H9 (cell line): ENCODE measurements around the gene CFAP299. TPM values are rescaled to one million over a fixed set of nuclear protein-coding genes. Genes with fewer than 3 reads are reported as not detected.

ENCODE experiments used
- DNase-seq: peaks from one replicate; pipeline ENCODE4 v3.0.0-alpha.2; 2017
- H2AFZ ChIP-seq: one replicate; pipeline ENCODE4 v1.6.1; 2013; ENCODE audit warnings: mild to moderate bottlenecking, low read length, control low read depth, moderate library complexity
- H2AK5ac ChIP-seq: 2 replicates; pipeline ENCODE4 v1.6.1; 2013; ENCODE audit warnings: low read length, control low read depth, mixed read lengths; ENCODE audit not compliant: insufficient read length
- H2BK120ac ChIP-seq: one replicate; pipeline ENCODE4 v1.6.1; 2013; ENCODE audit warnings: low read depth, mild to moderate bottlenecking, low read length, control low read depth, inconsistent platforms; ENCODE audit not compliant: poor library complexity, severe bottlenecking
- H2BK12ac ChIP-seq: 2 replicates; pipeline ENCODE4 v1.6.1; 2013; ENCODE audit warnings: low read length, control low read depth, mixed read lengths, low read depth; ENCODE audit not compliant: insufficient read length
- H2BK15ac ChIP-seq: 2 replicates; pipeline ENCODE4 v1.6.1; 2013; ENCODE audit warnings: low read depth, low read length, control low read depth
- H2BK20ac ChIP-seq: one replicate; pipeline ENCODE4 v1.6.1; 2013; ENCODE audit warnings: low read depth, mild to moderate bottlenecking, low read length, control low read depth, inconsistent platforms; ENCODE audit not compliant: poor library complexity, severe bottlenecking
- H2BK5ac ChIP-seq: 2 replicates; pipeline ENCODE4 v1.6.1; 2013; ENCODE audit warnings: low read length, control low read depth, mixed read lengths; ENCODE audit not compliant: insufficient read length
- H3K14ac ChIP-seq: 2 replicates; pipeline ENCODE4 v1.6.1; 2013; ENCODE audit warnings: low read length, control low read depth; ENCODE audit not compliant: insufficient read depth
- H3K18ac ChIP-seq: 2 replicates; pipeline ENCODE4 v1.6.1; 2013; ENCODE audit warnings: low read depth, mild to moderate bottlenecking, mixed read lengths, low read length, control low read depth; ENCODE audit not compliant: insufficient read length
- H3K23ac ChIP-seq: 2 replicates; pipeline ENCODE4 v1.6.1; 2013; ENCODE audit warnings: low read length, control low read depth, mixed read lengths, low read depth; ENCODE audit not compliant: insufficient read length
- H3K23me2 ChIP-seq: 2 replicates; pipeline ENCODE4 v1.6.1; 2013; ENCODE audit warnings: low read depth, mild to moderate bottlenecking, mixed read lengths, low read length, control low read depth; ENCODE audit not compliant: insufficient read length, poor library complexity, severe bottlenecking
- H3K27ac ChIP-seq: 2 replicates; pipeline ENCODE4 v1.5.1; 2013; ENCODE audit warnings: low read length, control low read depth, mixed read lengths, low read depth; ENCODE audit not compliant: insufficient read length
- H3K27me3 ChIP-seq: 2 replicates; pipeline ENCODE4 v1.6.1; 2013; ENCODE audit warnings: low read length, control low read depth, inconsistent platforms; ENCODE audit not compliant: insufficient read depth
- H3K4ac ChIP-seq: 2 replicates; pipeline ENCODE4 v1.6.1; 2013; ENCODE audit warnings: low read depth, mild to moderate bottlenecking, control low read depth, inconsistent platforms, low read length, moderate library complexity
- H3K4me1 ChIP-seq: 2 replicates; pipeline ENCODE4 v1.6.1; 2013; ENCODE audit warnings: low read length, control low read depth, inconsistent platforms; ENCODE audit not compliant: insufficient read depth
- H3K4me2 ChIP-seq: 2 replicates; pipeline ENCODE4 v1.6.1; 2013; ENCODE audit warnings: low read length, control low read depth, mixed read lengths; ENCODE audit not compliant: insufficient read length, insufficient read depth
- H3K56ac ChIP-seq: 2 replicates; pipeline ENCODE4 v1.6.1; 2013; ENCODE audit warnings: low read depth, mild to moderate bottlenecking, mixed read lengths, low read length, control low read depth; ENCODE audit not compliant: insufficient read length
- H3K79me1 ChIP-seq: 2 replicates; pipeline ENCODE4 v1.6.1; 2013; ENCODE audit warnings: low read depth, mild to moderate bottlenecking, moderate library complexity, low read length, control low read depth, inconsistent platforms; ENCODE audit not compliant: insufficient read depth, poor library complexity, severe bottlenecking
- H3K79me2 ChIP-seq: 2 replicates; pipeline ENCODE4 v1.6.1; 2013; ENCODE audit warnings: low read length, control low read depth, inconsistent platforms; ENCODE audit not compliant: insufficient read depth
- H3K9ac ChIP-seq: 2 replicates; pipeline ENCODE4 v1.6.1; 2013; ENCODE audit warnings: low read length, control low read depth, mixed read lengths; ENCODE audit not compliant: insufficient read length; ENCODE audit errors: extremely low read depth
- H3K9me3 ChIP-seq: one replicate; pipeline ENCODE4 v1.6.1; 2013; ENCODE audit warnings: low read depth, low read length, inconsistent platforms; ENCODE audit not compliant: control insufficient read depth
- H3T11ph ChIP-seq: one replicate; pipeline ENCODE4 v1.6.1; 2013; ENCODE audit warnings: mild to moderate bottlenecking, low read length, control low read depth, inconsistent platforms
- H4K20me1 ChIP-seq: one replicate; pipeline ENCODE4 v1.6.1; 2013; ENCODE audit not compliant: control insufficient read depth, insufficient read length, insufficient read depth
- H4K5ac ChIP-seq: 2 replicates; pipeline ENCODE4 v1.6.1; 2013; ENCODE audit warnings: low read depth, mild to moderate bottlenecking, mixed read lengths, low read length, control low read depth; ENCODE audit not compliant: insufficient read length
- H4K8ac ChIP-seq: replicated peaks from 2 replicates; pipeline ENCODE4 v1.6.1; 2013; ENCODE audit warnings: low read length, control low read depth, mixed read lengths, low read depth; ENCODE audit not compliant: insufficient read length
- H4K91ac ChIP-seq: 2 replicates; pipeline ENCODE4 v1.6.1; 2013; ENCODE audit warnings: low read depth, mild to moderate bottlenecking, moderate library complexity, mixed read lengths, low read length, control low read depth; ENCODE audit not compliant: insufficient read length
- H3K27ac Mint-ChIP-seq, 3 experiments: 2 replicates in 2 of 3; 3 replicates in 1 of 3; pipeline ENCODE4 v1.8.0; 2020 to 2021; ENCODE audit warnings: mixed read lengths in 3 of 3, mild to moderate bottlenecking in 1 of 3, moderate library complexity in 1 of 3
- H3K27me3 Mint-ChIP-seq: 2 replicates; pipeline ENCODE4 v1.8.0; 2021; ENCODE audit warnings: low read depth, mild to moderate bottlenecking, moderate library complexity, mixed read lengths
- H3K36me3 Mint-ChIP-seq, 3 experiments: 2 replicates in 2 of 3; 3 replicates in 1 of 3; pipeline ENCODE4 v1.8.0; 2020 to 2021; ENCODE audit warnings: low read depth in 3 of 3, mixed read lengths in 3 of 3; ENCODE audit not compliant: insufficient read depth in 1 of 3
- H3K4me1 Mint-ChIP-seq, 2 experiments: 2 replicates each; pipeline ENCODE4 v1.8.0; 2020; ENCODE audit warnings: mixed read lengths in 2 of 2
- H3K4me3 Mint-ChIP-seq, 2 experiments: 2 replicates in 1 of 2; 3 replicates in 1 of 2; pipeline ENCODE4 v1.8.0; 2020 to 2021; ENCODE audit warnings: mild to moderate bottlenecking in 2 of 2, mixed read lengths in 2 of 2, moderate library complexity in 1 of 2
- H3K9me3 Mint-ChIP-seq, 2 experiments: 2 replicates in 1 of 2; 3 replicates in 1 of 2; pipeline ENCODE4 v1.8.0; 2020; ENCODE audit warnings: mild to moderate bottlenecking in 2 of 2, mixed read lengths in 2 of 2, moderate library complexity in 1 of 2
- CTCF ChIP-seq: fragments of 200-600 bp; sonication (generic); conservative IDR thresholded peaks from 3 replicates; pipeline ENCODE4 v1.8.0; 2021; ENCODE audit warnings: antibody characterized with exemption, mild to moderate bottlenecking
- WGBS: extraction: QIAGEN DNeasy Blood & Tissue Kit; methylation state at CpG from one replicate; pipeline ENCODE4 v1.1.7; 2013; ENCODE audit warnings: missing lambda C conversion rate, low lambda C conversion rate, mixed read lengths; ENCODE audit not compliant: insufficient read length; ENCODE audit errors: extremely low coverage; 5-methylcytosine and 5-hydroxymethylcytosine counted together
- total RNA-seq: library from RNA; stranded (reverse); gene quantifications from 2 replicates; pipeline ENCODE4 v1.2.1, GENCODE V29; 2021

CFAP299 gene
- total RNA-seq, 1 experiment from 2014 or later = not detected

- no peak overlapping the region for H4K5ac ChIP-seq
- no peak overlapping the region for H2BK5ac ChIP-seq
- H3K23me2 ChIP-seq = no peaks in the 10 kb centered on the region
- no peak overlapping the region for H3T11ph ChIP-seq
- no peak overlapping the region for H2AK5ac ChIP-seq
- H3K9me3 ChIP-seq = no peaks in the 10 kb centered on the region
- H4K20me1 ChIP-seq = no peaks in the 10 kb centered on the region
- no peaks in the 10 kb centered on the region for H3K79me1 ChIP-seq
- no peak overlapping the region for H2BK15ac ChIP-seq
- Mint-ChIP-seq H3K4me3 (no peak overlapping the region), H3K36me3 (no peaks in the 10 kb centered on the region), H3K9me3 (no peaks in the 10 kb centered on the region), H3K4me1 (no peaks in the 10 kb centered on the region), H3K27me3 (no peaks in the 10 kb centered on the region), H3K27ac (no peak overlapping the region)
- H3K56ac ChIP-seq = no peak overlapping the region
- H3K27me3 ChIP-seq = no peaks in the 10 kb centered on the region
- H3K4me1 ChIP-seq = no peaks in the 10 kb centered on the region
- no peaks in the 10 kb centered on the region for H3K79me2 ChIP-seq
- no peak overlapping the region for H2AFZ ChIP-seq
- H2BK12ac ChIP-seq = no peak overlapping the region
- no peak for DNase-seq
- no peak overlapping the region for H3K27ac ChIP-seq
- TF ChIP-seq CTCF = no peak
- no peak overlapping the region for H2BK20ac ChIP-seq
- WGBS = no CpG with 5 or more reads among the region's 5 CpGs
- no peak overlapping the region for H4K8ac ChIP-seq
- no peak overlapping the region for H4K91ac ChIP-seq
- H3K4me2 ChIP-seq = no peak overlapping the region
- H2BK120ac ChIP-seq = no peak overlapping the region
- no peak overlapping the region for H3K4ac ChIP-seq
- no peak overlapping the region for H3K9ac ChIP-seq
- H3K23ac ChIP-seq = no peak overlapping the region
- H3K18ac ChIP-seq = no peak overlapping the region
- no peak overlapping the region for H3K14ac ChIP-seq
Measured at GRCh38 chr4:80566203-80566872, 230.8 kb downstream of the CFAP299 start.
